BE2C (cell line): ENCODE data around the gene DAZAP2.
"Not testable (repeated sequence)": the region's sequence is repeated elsewhere in the genome, so short reads cannot be mapped to it uniquely, and the experiment has no call there.

Source experiments
- DNase-seq: peaks from one replicate; pipeline ENCODE4 v3.0.0-alpha.2; 2020
- H3K27me3 ChIP-seq: fragments of 250-450 bp; sonication (Bioruptor Pico); 2 replicates; pipeline ENCODE4 v1.5.1; 2020; ENCODE audit warnings: mild to moderate bottlenecking
- H3K36me3 ChIP-seq: fragments of 250-450 bp; sonication (Bioruptor Pico); 2 replicates; pipeline ENCODE4 v1.5.1; 2020; ENCODE audit warnings: mild to moderate bottlenecking
- H3K4me1 ChIP-seq: fragments of 250-450 bp; sonication (Bioruptor Pico); 2 replicates; pipeline ENCODE4 v1.5.1; 2020
- H3K4me3 ChIP-seq: 2 replicates; pipeline ENCODE4 v1.5.1; 2011; ENCODE audit warnings: low read depth, low read length
- H3K9me3 ChIP-seq: fragments of 250-450 bp; sonication (Bioruptor Pico); 2 replicates; pipeline ENCODE4 v1.5.1; 2020
- CTCF ChIP-seq: IDR thresholded peaks from 2 replicates; pipeline ENCODE4 v1.5.1; 2012; ENCODE audit warnings: mild to moderate bottlenecking, low read depth, low read length

Gene DAZAP2

GRCh38 chr12:51222461-51222860 is 16.2 kb upstream of the DAZAP2 start:
- H3K9me3 ChIP-seq: no peaks in the 10 kb centered on the region
- DNase-seq: peak; percentile 33
- H3K4me1 ChIP-seq: peaks cover 5% of the 10 kb centered on the region
- H3K27me3 ChIP-seq: no peaks in the 10 kb centered on the region
- H3K36me3 ChIP-seq: no peaks in the 10 kb centered on the region
- peak overlapping the region; percentile 9; the same call in 1 of the 2 replicates for H3K4me3 ChIP-seq
- TF ChIP-seq CTCF: no peak

GRCh38 chr12:51224625-51225024 is 14.0 kb upstream of the DAZAP2 start:
- Histone ChIP-seq H3K27me3 (no peaks in the 10 kb centered on the region), H3K9me3 (no peaks in the 10 kb centered on the region), H3K36me3 (no peaks in the 10 kb centered on the region), H3K4me1 (no peaks in the 10 kb centered on the region), H3K4me3 (no peak overlapping the region)
- DNase-seq: no peak
- no peak for TF ChIP-seq CTCF

GRCh38 chr12:51225234-51225633 is 13.4 kb upstream of the DAZAP2 start:
- DNase-seq: no peak
- Histone ChIP-seq H3K4me1 (no peaks in the 10 kb centered on the region), H3K36me3 (no peaks in the 10 kb centered on the region), H3K27me3 (no peaks in the 10 kb centered on the region), H3K9me3 (no peaks in the 10 kb centered on the region), H3K4me3 (no peak overlapping the region)
- TF ChIP-seq CTCF: no peak

GRCh38 chr12:51225771-51226170 is 12.9 kb upstream of the DAZAP2 start:
- Histone ChIP-seq H3K9me3 (no peaks in the 10 kb centered on the region; the same call in 1 of the 2 replicates), H3K36me3 (no peaks in the 10 kb centered on the region), H3K4me1 (no peaks in the 10 kb centered on the region), H3K4me3 (no peak overlapping the region), H3K27me3 (no peaks in the 10 kb centered on the region)
- DNase-seq: no peak
- no peak for TF ChIP-seq CTCF

GRCh38 chr12:51227112-51227511 is 11.5 kb upstream of the DAZAP2 start:
- not testable (repeated sequence) for H3K36me3 ChIP-seq, H3K27me3 ChIP-seq, DNase-seq, H3K4me3 ChIP-seq, H3K4me1 ChIP-seq, H3K9me3 ChIP-seq

- H3K9me3 ChIP-seq: no peaks in the 10 kb centered on the region; the same call in 1 of the 2 replicates
- H3K27me3 ChIP-seq: no peaks in the 10 kb centered on the region
- no peaks in the 10 kb centered on the region for H3K4me1 ChIP-seq
- H3K36me3 ChIP-seq: no peaks in the 10 kb centered on the region
- no peak for TF ChIP-seq CTCF
- H3K4me3 ChIP-seq: no peak overlapping the region
- DNase-seq: no peak
These were observed 10.7 kb upstream of the DAZAP2 start for GRCh38 chr12:51227962-51228361.
